ENCODE data around the gene MATCAP1.

GRCh38 chr16:67161595-67162058 lies 22.1 kb downstream of the MATCAP1 start:
- TF ChIP-seq POLR2AphosphoS5 (IDR thresholded peaks at IDR 0.05; ENCODE audit: low read depth, low read length), result no peak
- no peak for TF ChIP-seq MAX (IDR thresholded peaks at IDR 0.05)
- no peak for TF ChIP-seq POLR2A (IDR thresholded peaks at IDR 0.05; ENCODE audit: control extremely low read depth in 1 of 2, low read depth in 2 of 2, low read length in 2 of 2)
